Measurements from ENCODE around the gene CEP63.
"Not testable (repeated sequence)": the region's sequence is repeated elsewhere in the genome, so short reads cannot be mapped to it uniquely, and the experiment has no call there.

The CEP63 gene

GRCh38 chr3:134592806-134593205 is 106.9 kb downstream of the CEP63 start:
- no peak for DNase-seq

DNA sequence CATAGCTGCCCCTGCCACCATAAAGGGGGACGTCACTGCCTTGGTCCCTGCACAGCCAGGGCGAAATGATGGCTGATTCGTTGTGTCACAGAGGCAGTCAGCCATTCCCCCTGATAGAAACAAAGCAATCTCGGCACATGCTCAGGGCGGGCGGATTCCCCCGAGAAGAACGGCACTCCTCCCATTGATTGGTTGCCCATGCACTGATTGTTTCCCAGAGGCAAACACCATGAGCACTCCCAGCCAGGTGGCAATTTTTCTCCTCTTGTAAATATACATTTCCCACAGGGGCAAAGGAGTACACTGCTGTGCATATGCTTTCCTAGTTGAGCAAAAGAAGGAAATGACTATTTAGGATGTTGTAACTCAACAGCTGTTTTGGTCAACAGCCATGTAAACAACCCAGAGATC is 108.5 kb downstream of the CEP63 start:
- DNase-seq, result no peak

DNA sequence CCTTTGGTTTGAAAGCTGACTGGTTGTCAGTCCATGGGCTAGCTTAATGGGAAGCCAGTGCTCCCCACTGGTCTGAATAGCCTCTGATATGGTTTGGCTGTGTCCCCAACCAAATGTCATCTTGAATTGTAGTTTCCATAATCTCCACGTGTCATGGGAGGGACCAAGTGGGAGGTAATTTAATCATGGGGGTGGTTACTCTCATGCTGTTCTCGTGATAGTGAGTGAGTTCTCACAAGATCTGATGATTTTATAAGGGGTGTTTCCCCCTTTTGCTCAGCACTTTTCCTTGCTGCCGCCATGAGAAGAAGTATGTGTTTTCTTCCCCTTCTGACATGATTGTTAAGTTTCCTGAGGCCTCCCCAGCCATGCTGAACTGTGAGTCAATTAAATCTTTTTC is 109.1 kb downstream of the CEP63 start:
- DNase-seq, result not testable (repeated sequence)

DNA sequence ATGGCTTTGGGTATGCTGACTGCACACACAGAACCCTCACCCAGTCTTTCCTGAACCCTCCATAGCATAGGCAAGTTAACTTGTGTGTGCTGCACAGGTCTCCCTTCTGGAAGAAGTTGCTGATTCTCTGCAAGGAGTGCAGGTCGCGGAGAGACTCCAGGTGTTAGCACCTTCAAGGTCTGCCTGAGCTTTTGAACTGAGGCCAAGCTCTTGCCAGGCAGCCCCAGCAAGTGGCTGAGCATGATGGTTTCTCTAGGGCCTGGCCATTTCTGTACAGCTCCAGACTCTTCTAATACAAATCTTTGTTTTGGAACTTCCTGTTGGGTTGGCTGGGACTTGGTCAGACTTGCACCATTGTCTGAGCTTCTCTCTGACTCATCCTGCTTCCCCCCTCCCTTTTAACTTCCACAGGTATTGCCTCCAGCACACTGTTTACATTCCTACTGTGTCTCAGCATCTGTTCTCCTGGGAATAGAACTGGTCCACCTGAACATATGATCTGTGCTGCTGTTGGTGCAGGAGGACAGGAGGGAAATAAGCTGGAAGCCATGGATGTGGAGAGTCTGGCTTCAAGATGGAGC is 111.6 kb downstream of the CEP63 start:
- DNase-seq, result no peak

GRCh38 chr3:134598763-134599545 is 113.1 kb downstream of the CEP63 start:
- DNase-seq, result no peak

GRCh38 chr3:134600206-134600605 is 114.3 kb downstream of the CEP63 start:
- DNase-seq, result no peak

DNA sequence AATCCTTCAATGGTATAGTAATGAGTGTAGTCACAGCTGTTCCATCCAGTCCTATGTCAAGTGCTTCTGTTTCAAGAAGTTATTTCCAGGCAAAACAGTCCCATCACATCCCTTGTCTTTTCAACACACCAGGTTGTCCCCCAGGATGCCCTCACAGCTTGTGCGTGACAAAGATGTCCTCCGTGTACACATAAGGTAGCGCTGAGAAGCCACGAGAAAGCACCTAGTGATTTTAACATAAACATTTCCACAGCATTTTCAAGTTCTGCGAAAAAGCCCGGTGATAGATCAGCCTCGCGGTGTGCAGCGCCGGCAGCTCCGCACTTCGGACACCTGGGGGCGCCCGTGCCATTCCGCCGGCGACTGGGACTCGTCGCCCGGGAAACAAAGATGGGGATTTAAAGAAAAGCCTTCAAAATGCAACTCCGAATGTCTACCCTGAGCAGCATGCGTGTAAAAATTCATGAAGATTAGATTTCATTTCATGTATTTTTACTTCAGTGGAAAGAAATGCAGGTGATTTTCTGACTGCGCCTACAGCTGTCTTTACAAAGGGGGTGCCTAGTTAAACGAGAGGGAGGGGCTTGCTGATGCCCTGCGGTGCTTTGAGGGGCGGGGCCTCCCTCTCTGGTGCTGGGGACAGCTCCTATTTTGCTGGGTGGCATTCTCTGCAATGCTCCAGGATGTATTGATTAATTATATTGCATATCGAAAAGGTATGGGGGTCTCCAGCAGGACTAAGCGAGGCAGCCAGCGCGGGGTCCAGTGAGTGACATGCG is 115.0 kb downstream of the CEP63 start:
- peak; percentile 56 for DNase-seq

DNA sequence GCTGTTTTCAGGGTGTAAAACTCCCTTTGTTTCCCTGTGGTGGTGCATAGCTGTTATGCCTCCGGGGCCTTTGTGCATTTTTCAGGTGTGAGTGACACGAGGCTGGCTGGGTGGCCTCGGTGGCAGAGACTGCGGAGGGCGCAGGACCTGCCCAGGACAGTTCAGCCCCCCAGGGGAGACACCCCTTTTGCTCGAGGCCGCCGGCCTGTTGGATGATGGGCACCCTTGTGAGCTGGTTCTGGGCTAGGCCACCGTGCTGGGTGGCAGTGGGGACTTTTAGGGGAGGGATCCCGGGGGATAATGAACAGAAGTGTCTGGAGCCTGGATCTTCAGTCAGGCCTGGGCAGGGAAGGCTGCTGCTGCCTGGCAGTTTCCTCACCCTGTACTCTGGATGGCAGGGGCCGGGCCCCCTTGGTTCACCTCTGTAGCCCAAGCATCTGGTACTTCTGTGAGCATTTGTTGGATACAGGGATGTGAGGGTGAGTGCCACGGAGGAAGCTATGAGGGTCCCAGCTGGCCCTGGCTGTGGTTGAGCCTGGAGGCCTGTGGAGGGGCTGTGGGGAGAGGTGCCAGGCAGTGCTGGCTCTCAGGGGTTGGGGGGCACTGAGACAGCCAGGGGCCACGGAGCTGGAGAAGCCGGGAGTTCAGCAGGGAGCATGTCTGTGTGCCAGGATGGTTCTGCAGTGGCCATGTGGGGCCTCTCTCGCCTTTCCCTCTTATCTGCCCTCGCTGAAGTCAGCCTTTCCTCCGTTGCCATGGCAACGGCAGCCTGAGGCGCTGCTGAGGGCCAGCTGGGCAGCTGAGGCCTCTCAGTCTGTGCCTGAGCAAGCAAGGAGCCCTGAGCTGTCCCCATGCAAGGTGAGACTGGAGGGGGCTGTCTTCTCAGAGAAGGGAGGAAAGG is 115.9 kb downstream of the CEP63 start:
- DNase-seq, result no peak

DNA sequence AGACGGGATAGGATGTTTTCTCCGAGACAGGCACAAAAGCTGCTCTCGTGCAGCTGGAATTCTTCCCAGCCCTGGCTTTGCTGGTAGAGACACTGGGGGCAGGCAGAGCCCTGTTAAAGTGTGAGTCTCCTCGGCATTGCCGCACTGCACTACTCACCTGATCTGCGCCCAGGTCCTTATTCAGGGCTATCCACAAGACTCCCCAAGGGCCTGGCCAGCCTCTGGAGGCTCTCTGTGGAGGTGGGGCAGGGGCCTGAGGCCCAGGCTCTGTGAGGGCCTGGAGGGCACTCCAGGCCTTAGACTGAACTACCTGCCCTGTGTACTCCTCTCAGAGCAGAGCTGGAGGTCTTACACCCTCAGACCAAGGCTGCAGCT is 116.6 kb downstream of the CEP63 start:
- DNase-seq, result no peak

GRCh38 chr3:134603480-134603879 is 117.6 kb downstream of the CEP63 start:
- no peak for DNase-seq

DNA sequence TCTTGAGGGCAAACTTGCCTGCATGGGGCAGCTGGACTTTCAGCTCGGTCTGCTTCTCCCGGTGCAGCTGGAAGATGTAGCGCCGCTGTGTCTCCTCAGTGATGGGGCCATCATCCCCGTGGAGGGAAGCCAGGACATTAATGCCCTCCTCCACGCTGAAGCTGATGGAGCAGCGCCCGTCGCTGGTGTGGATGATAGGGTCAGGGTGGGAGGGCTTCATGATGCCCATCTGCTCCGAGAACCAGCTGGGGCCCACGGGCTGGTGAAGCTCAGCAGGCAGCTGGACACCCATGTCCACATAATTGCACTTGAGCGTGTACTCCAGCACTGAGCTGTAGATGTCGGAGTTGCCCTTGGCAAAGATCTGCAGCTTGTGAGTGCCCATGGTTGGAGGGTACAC is 118.1 kb downstream of the CEP63 start:
- no peak for DNase-seq

- no peak for DNase-seq
Observed at GRCh38 chr3:134605556-134605955, 119.7 kb downstream of the CEP63 start.

DNA sequence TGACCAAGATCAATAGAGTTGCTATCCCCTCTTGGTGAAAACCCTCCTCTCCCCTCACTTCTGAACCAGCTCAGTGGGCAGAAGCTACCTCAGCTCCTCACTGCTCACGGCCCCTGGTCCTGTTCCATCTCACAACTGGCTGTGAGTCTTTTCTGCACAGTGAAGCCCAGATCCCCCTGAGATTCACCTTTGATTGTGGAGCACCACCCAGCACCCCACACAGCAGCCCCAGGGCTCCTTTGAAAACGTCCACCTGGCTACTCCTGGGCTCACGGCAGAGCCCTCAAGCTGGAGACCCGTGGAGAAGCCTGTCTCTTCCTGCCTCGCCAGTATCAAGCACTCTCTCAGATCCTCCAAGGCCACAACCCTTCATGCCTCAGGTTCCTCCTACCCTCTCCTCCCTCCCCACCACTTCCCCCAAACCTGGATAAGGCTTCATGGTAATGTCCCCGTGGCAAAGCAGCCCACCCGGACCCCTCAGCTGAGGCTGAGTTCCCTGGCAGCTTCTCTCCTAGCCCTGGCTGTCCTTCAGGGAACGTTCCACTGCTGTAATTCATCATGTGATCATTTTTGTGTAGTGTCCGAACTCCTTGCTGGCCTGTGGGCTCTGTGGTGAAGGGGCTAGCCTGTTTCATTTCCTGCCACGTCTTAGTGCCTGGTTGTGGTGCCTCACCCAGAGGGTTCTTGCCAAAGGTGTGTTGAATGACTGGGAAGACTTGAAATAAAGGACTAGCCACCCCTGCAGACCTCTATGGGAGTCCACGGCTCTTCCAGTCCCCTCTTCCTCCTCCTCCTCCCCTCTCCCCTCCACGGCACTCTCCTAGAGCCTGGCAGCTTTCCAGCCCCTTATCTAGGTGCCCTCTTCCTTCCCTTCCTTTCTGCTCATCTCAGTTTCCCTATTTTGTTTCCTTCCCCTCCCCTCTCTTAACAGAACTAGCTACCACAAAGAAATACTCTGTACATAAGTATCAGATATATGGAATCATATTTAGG is 120.5 kb downstream of the CEP63 start:
- DNase-seq, result no peak

- DNase-seq, result no peak
Observed at GRCh38 chr3:134607054-134608022, 121.5 kb downstream of the CEP63 start.

- DNase-seq, result no peak
Observed at GRCh38 chr3:134608023-134608770, 122.3 kb downstream of the CEP63 start.

DNA sequence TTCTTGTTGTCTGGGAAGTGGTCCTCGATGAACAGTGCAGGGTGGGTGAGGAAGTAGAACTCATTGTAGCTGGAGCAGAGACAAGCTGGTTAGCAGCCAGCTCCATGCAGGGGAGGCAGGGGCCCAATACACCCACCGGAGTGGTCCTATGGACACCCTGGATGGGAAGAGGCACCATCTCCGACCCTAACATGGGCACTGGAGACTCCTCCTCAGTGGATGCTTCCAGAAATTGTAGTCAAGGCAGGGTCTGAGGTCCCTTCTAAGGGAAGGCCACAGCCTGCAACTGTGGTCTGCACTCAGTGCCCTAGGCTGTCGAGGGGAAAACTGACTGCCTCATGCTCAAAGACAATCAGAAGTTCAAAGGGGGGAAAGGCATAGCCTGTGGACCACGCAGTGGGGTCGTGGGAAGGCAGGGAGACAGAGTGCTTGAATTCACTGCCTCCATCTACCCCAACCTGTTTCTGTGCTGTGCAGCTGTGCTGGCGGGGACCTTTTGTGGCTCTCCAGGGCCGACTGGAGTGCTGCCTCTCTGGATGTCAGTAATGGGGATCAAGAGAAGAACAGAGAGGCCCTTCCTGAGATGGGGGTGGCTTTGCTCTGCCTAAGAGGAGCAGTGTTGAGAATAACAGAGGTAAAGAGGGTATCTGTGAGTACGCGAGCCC is 123.0 kb downstream of the CEP63 start:
- no peak for DNase-seq

DNA sequence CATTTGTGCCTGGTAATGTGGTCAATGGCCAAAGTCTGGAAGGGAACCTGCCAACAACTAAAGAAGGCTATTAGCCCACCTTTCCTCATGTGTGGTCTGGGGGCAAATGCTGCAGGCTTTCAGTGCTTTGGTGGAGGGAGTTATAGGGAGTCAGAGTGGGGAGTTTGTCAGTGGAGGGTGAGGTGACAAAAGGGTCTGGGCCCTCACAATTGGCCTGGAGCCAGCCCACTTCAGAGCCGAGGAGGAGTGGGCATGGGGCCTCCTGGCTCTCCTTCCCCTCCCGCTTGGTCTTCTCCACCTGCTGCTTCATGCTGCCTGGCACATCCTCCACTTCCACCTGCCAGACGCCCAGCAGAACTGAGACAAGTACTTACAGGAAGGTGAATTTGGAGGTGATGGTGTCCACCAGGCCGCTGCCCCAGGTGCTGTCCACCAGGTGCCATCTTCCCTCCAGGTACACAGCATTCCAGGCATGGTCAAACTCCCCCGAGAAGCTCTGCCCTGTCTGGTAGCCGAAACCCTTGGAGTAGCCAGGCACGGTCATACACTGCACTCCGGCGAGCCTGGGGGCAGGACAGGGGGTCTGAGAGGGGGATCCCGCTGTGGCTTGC is 124.1 kb downstream of the CEP63 start:
- no peak for DNase-seq
